ENCODE measurements around the gene PALLD.

PALLD gene

GRCh38 chr4:168608771-168609170, 111.9 kb downstream of the PALLD start:
- TF ChIP-seq CTCF (IDR thresholded peaks at IDR 0.05; ENCODE audit: unreplicated experiment in 3 of 3), result no peak
- no peaks in the 10 kb centered on the region for H3K9me3 Mint-ChIP-seq
- peaks cover 63% of the 10 kb centered on the region for H3K4me1 Mint-ChIP-seq
- H3K27ac Mint-ChIP-seq, result peak overlapping the region in 1 of 3 experiments; percentile 2
- no peaks in the 10 kb centered on the region for H3K27me3 Mint-ChIP-seq (ENCODE audit: low read depth)
- no peak overlapping the region for H3K4me3 Mint-ChIP-seq
- no peaks in the 10 kb centered on the region for H3K36me3 Mint-ChIP-seq (ENCODE audit: low read depth)

GRCh38 chr4:168609369-168609768, 112.5 kb downstream of the PALLD start:
- no peak for TF ChIP-seq CTCF (IDR thresholded peaks at IDR 0.05; ENCODE audit: unreplicated experiment in 3 of 3)
- no peaks in the 10 kb centered on the region for H3K9me3 Mint-ChIP-seq
- peaks cover 57% of the 10 kb centered on the region for H3K4me1 Mint-ChIP-seq
- H3K4me3 Mint-ChIP-seq, result no peak overlapping the region
- no peaks in the 10 kb centered on the region for H3K27me3 Mint-ChIP-seq (ENCODE audit: low read depth)
- H3K36me3 Mint-ChIP-seq (ENCODE audit: low read depth), result no peaks in the 10 kb centered on the region
- no peak overlapping the region for H3K27ac Mint-ChIP-seq

- Mint-ChIP-seq H3K4me3 (no peak overlapping the region), H3K36me3 (ENCODE audit: low read depth) (no peaks in the 10 kb centered on the region), H3K9me3 (no peaks in the 10 kb centered on the region), H3K4me1 (peaks cover 59% of the 10 kb centered on the region), H3K27ac (no peak overlapping the region), H3K27me3 (ENCODE audit: low read depth) (no peaks in the 10 kb centered on the region)
- no peak for TF ChIP-seq CTCF (IDR thresholded peaks at IDR 0.05; ENCODE audit: unreplicated experiment in 3 of 3)
These were observed 114.2 kb downstream of the PALLD start for GRCh38 chr4:168610911-168611530.

GRCh38 chr4:168612450-168613135, 115.7 kb downstream of the PALLD start:
- no peaks in the 10 kb centered on the region for H3K27me3 Mint-ChIP-seq (ENCODE audit: low read depth)
- no peak overlapping the region for H3K4me3 Mint-ChIP-seq
- no peaks in the 10 kb centered on the region for H3K36me3 Mint-ChIP-seq (ENCODE audit: low read depth)
- peaks cover 60% of the 10 kb centered on the region for H3K4me1 Mint-ChIP-seq
- no peak overlapping the region for H3K27ac Mint-ChIP-seq
- H3K9me3 Mint-ChIP-seq, result no peaks in the 10 kb centered on the region
- TF ChIP-seq CTCF (IDR thresholded peaks at IDR 0.05; ENCODE audit: unreplicated experiment in 3 of 3), result no peak

GRCh38 chr4:168613869-168614268, 117.0 kb downstream of the PALLD start:
- no peak for TF ChIP-seq CTCF (IDR thresholded peaks at IDR 0.05; ENCODE audit: unreplicated experiment in 3 of 3)
- Mint-ChIP-seq H3K4me1 (peaks cover 63% of the 10 kb centered on the region), H3K4me3 (no peak overlapping the region), H3K36me3 (ENCODE audit: low read depth) (no peaks in the 10 kb centered on the region), H3K9me3 (no peaks in the 10 kb centered on the region), H3K27me3 (ENCODE audit: low read depth) (no peaks in the 10 kb centered on the region), H3K27ac (no peak overlapping the region)

All from nephron (organoid).